Neutrophil (primary cell): ENCODE measurements around the gene OR2W1.

Experiments
- H3K27ac ChIP-seq: fragments of 200-600 bp; sonication (generic); 2 replicates; pipeline ENCODE4 v1.5.1; 2016; ENCODE audit warnings: mild to moderate bottlenecking, moderate library complexity
- H3K27me3 ChIP-seq: fragments of 200-600 bp; sonication (generic); 2 replicates; pipeline ENCODE4 v1.6.0; 2016; ENCODE audit warnings: mild to moderate bottlenecking
- H3K36me3 ChIP-seq: fragments of 200-600 bp; sonication (generic); 2 replicates; pipeline ENCODE4 v1.5.1; 2017
- H3K4me1 ChIP-seq, 2 experiments: fragments of 200-600 bp in 1 of 2; sonication (generic) in 1 of 2; 1 replicate in 1 of 2; 2 replicates in 1 of 2; pipeline versions ENCODE4 v1.5.1 to v1.6.1; 2013 to 2016; ENCODE audit warnings: low read depth in 1 of 2, low read length in 1 of 2, mild to moderate bottlenecking in 1 of 2, moderate library complexity in 1 of 2; ENCODE audit not compliant: control insufficient read depth in 1 of 2, insufficient read depth in 1 of 2
- H3K4me3 ChIP-seq, 2 experiments: fragments of 200-600 bp in 1 of 2; sonication (generic) in 1 of 2; 1 replicate in 1 of 2; 2 replicates in 1 of 2; pipeline ENCODE4 v1.5.1; 2013 to 2016; ENCODE audit warnings: low read depth in 1 of 2, low read length in 1 of 2, mild to moderate bottlenecking in 1 of 2, moderate library complexity in 1 of 2
- H3K9me3 ChIP-seq: fragments of 200-600 bp; sonication (generic); 2 replicates; pipeline ENCODE4 v1.5.1; 2016
- CTCF ChIP-seq: fragments of 200-600 bp; sonication (generic); IDR thresholded peaks from 2 replicates; pipeline ENCODE4 v1.5.1; 2016; ENCODE audit warnings: antibody characterized with exemption

The OR2W1 gene

GRCh38 chr6:29071831-29072723, 27.1 kb upstream of the OR2W1 start:
- Histone ChIP-seq H3K36me3 (no peaks in the 10 kb centered on the region), H3K27me3 (peaks cover 19% of the 10 kb centered on the region), H3K4me3 (no peak overlapping the region), H3K4me1 (no peaks in the 10 kb centered on the region), H3K9me3 (no peaks in the 10 kb centered on the region), H3K27ac (no peak overlapping the region)
- no peak for TF ChIP-seq CTCF

GRCh38 chr6:29051680-29052079, 6.7 kb upstream of the OR2W1 start:
- Histone ChIP-seq H3K4me3 (no peak overlapping the region), H3K27ac (no peak overlapping the region), H3K4me1 (no peaks in the 10 kb centered on the region), H3K9me3 (no peaks in the 10 kb centered on the region), H3K27me3 (peaks cover 33% of the 10 kb centered on the region), H3K36me3 (no peaks in the 10 kb centered on the region)
- no peak for TF ChIP-seq CTCF

GRCh38 chr6:29035951-29036350, 9.0 kb downstream of the OR2W1 start:
- Histone ChIP-seq H3K27me3 (peaks cover 38% of the 10 kb centered on the region), H3K4me3 (no peak overlapping the region), H3K9me3 (no peaks in the 10 kb centered on the region), H3K27ac (no peak overlapping the region), H3K4me1 (no peaks in the 10 kb centered on the region), H3K36me3 (no peaks in the 10 kb centered on the region)
- TF ChIP-seq CTCF, result no peak

GRCh38 chr6:29028821-29029220, 16.2 kb downstream of the OR2W1 start:
- H3K4me1 ChIP-seq, result no peaks in the 10 kb centered on the region
- peaks cover 74% of the 10 kb centered on the region for H3K27me3 ChIP-seq
- H3K27ac ChIP-seq, result no peak overlapping the region
- no peaks in the 10 kb centered on the region for H3K9me3 ChIP-seq
- no peak overlapping the region for H3K4me3 ChIP-seq
- no peak for TF ChIP-seq CTCF
- H3K36me3 ChIP-seq, result no peaks in the 10 kb centered on the region

- TF ChIP-seq CTCF, result no peak
- Histone ChIP-seq H3K27ac (no peak overlapping the region), H3K27me3 (peaks cover 87% of the 10 kb centered on the region), H3K9me3 (no peaks in the 10 kb centered on the region), H3K4me1 (no peaks in the 10 kb centered on the region), H3K4me3 (no peak overlapping the region), H3K36me3 (no peaks in the 10 kb centered on the region)
Observed at GRCh38 chr6:29025927-29026585, 18.9 kb downstream of the OR2W1 start.
